Right atrium auricular region (tissue), 2 donors: Measurements from ENCODE around the gene ROM1. TPM values are rescaled to one million over a fixed set of nuclear protein-coding genes. Genes with fewer than 3 reads are reported as not detected.
"Not testable (repeated sequence)": the region's sequence is repeated elsewhere in the genome, so short reads cannot be mapped to it uniquely, and the experiment has no call there.

ENCODE experiments used
- DNase-seq: peaks from one replicate; pipeline ENCODE4 v3.0.0-alpha.2; 2019; ENCODE audit warnings: low spot score
- H3K27ac ChIP-seq, 2 donors: fragments of 200-600 bp; sonication (generic); 1 replicate in 1 of 2; 2 replicates in 1 of 2; pipeline ENCODE4 v1.5.1; 2016 to 2019
- H3K27me3 ChIP-seq, 2 donors: fragments of 200-600 bp; sonication (generic); one replicate each; pipeline versions ENCODE4 v1.5.1 to v1.6.0; 2017 to 2019
- H3K36me3 ChIP-seq: fragments of 200-600 bp; sonication (generic); one replicate; pipeline ENCODE4 v1.5.1; 2016
- H3K4me1 ChIP-seq, 2 donors: fragments of 200-600 bp; sonication (generic); one replicate each; pipeline versions ENCODE4 v1.5.1 to v1.6.0; 2017 to 2019
- H3K4me3 ChIP-seq, 2 donors: fragments of 200-600 bp; sonication (generic); 1 replicate in 1 of 2; 2 replicates in 1 of 2; pipeline ENCODE4 v1.5.1; 2017 to 2019; ENCODE audit warnings: mild to moderate bottlenecking in 1 of 2, moderate library complexity in 1 of 2
- H3K9me3 ChIP-seq, 2 donors: fragments of 200-600 bp; sonication (generic); one replicate each; pipeline ENCODE4 v1.5.1; 2019
- CTCF ChIP-seq, 2 donors: fragments of 200-600 bp; sonication (generic); IDR thresholded peaks; one replicate each; pipeline ENCODE4 v1.5.1; 2019; ENCODE audit warnings: antibody characterized with exemption in 2 of 2
- total RNA-seq, 2 donors: library from RNA; depleted of rRNA; stranded (reverse); fragments of >200 nt; gene quantifications; one replicate each; pipeline ENCODE4 v1.1.0, GENCODE V29; 2016

Gene ROM1
- total RNA-seq, 2 donors from 2014 or later, result 3.2 to 5.3 TPM

- Histone ChIP-seq H3K4me1 (peaks cover 0 to 28% of the 10 kb centered on the region in 2 donors), H3K36me3 (peaks cover 9% of the 10 kb centered on the region)
- no peak for DNase-seq
These were observed 2.0 kb upstream of the ROM1 start for GRCh38 chr11:62610814-62611704.

GRCh38 chr11:62611705-62612365, 1.2 kb upstream of the ROM1 start:
- peak; percentile 66 for DNase-seq
- peak overlapping the region; percentile 78 to 88 for H3K4me3 ChIP-seq
- H3K36me3 ChIP-seq, result peaks cover 13% of the 10 kb centered on the region
- no peaks in the 10 kb centered on the region for H3K9me3 ChIP-seq
- peak overlapping the region; percentile 92 to 97 for H3K27ac ChIP-seq
- H3K27me3 ChIP-seq, result no peaks in the 10 kb centered on the region
- peaks cover 0 to 28% of the 10 kb centered on the region in 2 donors for H3K4me1 ChIP-seq
- no peak for TF ChIP-seq CTCF (IDR thresholded peaks at IDR 0.05)

More at GRCh38 chr11:62610814-62611704, 2.0 kb upstream of the ROM1 start:
- TF ChIP-seq CTCF (IDR thresholded peaks at IDR 0.05), result no peak
- Histone ChIP-seq H3K27ac (peak overlapping the region; percentile 92 to 97), H3K9me3 (no peaks in the 10 kb centered on the region), H3K27me3 (no peaks in the 10 kb centered on the region), H3K4me3 (peak overlapping the region; percentile 78 to 88)

GRCh38 chr11:62613291-62613778, 278 bp downstream of the ROM1 start:
- Histone ChIP-seq H3K4me3 (peak overlapping the region in 1 of 2 donors; percentile 78), H3K4me1 (peaks cover 0 to 28% of the 10 kb centered on the region in 2 donors), H3K27ac (peak overlapping the region; percentile 92 to 97), H3K27me3 (no peaks in the 10 kb centered on the region), H3K36me3 (peaks cover 12% of the 10 kb centered on the region), H3K9me3 (no peaks in the 10 kb centered on the region)
- TF ChIP-seq CTCF (IDR thresholded peaks at IDR 0.05), result no peak
- DNase-seq, result no peak

- peaks cover 0 to 28% of the 10 kb centered on the region in 2 donors for H3K4me1 ChIP-seq
- no peaks in the 10 kb centered on the region for H3K27me3 ChIP-seq
- H3K9me3 ChIP-seq, result no peaks in the 10 kb centered on the region
- TF ChIP-seq CTCF (IDR thresholded peaks at IDR 0.05), result no peak
- H3K4me3 ChIP-seq, result no peak overlapping the region
- H3K36me3 ChIP-seq, result peaks cover 10% of the 10 kb centered on the region
- H3K27ac ChIP-seq, result no peak overlapping the region
- no peak for DNase-seq
These were observed 1.2 kb downstream of the ROM1 start for GRCh38 chr11:62614275-62614674.

- peaks cover 0 to 28% of the 10 kb centered on the region in 2 donors for H3K4me1 ChIP-seq
- DNase-seq, result no peak
- H3K9me3 ChIP-seq, result no peaks in the 10 kb centered on the region
- H3K36me3 ChIP-seq, result peaks cover 10% of the 10 kb centered on the region
- H3K27ac ChIP-seq, result no peak overlapping the region
- no peaks in the 10 kb centered on the region for H3K27me3 ChIP-seq
- TF ChIP-seq CTCF (IDR thresholded peaks at IDR 0.05), result no peak
- H3K4me3 ChIP-seq, result no peak overlapping the region
These were observed 2.5 kb downstream of the ROM1 start for GRCh38 chr11:62615521-62615920.

GRCh38 chr11:62616957-62617356, 3.9 kb downstream of the ROM1 start:
- not testable (repeated sequence) for H3K27ac ChIP-seq, H3K27me3 ChIP-seq, H3K9me3 ChIP-seq, DNase-seq, H3K36me3 ChIP-seq, H3K4me3 ChIP-seq
- peaks cover 0 to 23% of the 10 kb centered on the region in 2 donors for H3K4me1 ChIP-seq
